GM12873 (cell line): ENCODE data around the gene TIGD6.

Source experiments
- CTCF ChIP-seq: IDR thresholded peaks from 2 replicates; pipeline ENCODE4 v1.5.1; 2012; ENCODE audit warnings: low read depth, mild to moderate bottlenecking, moderate library complexity, low read length, control low read depth; ENCODE audit not compliant: insufficient read depth; ENCODE audit errors: missing control alignments

Gene TIGD6

GRCh38 chr5:150015415-150015814 is 15.0 kb upstream of the TIGD6 start:
- TF ChIP-seq CTCF, result no peak

- TF ChIP-seq CTCF, result no peak
Observed at GRCh38 chr5:150014456-150014855, 14.0 kb upstream of the TIGD6 start.

- TF ChIP-seq CTCF, result no peak
Observed at GRCh38 chr5:150013931-150014330, 13.5 kb upstream of the TIGD6 start.

GRCh38 chr5:150009671-150010387 is 9.4 kb upstream of the TIGD6 start:
- no peak for TF ChIP-seq CTCF

- TF ChIP-seq CTCF, result no peak
Observed at GRCh38 chr5:150007050-150007449, 6.6 kb upstream of the TIGD6 start.

- TF ChIP-seq CTCF, result no peak
Observed at GRCh38 chr5:150006318-150006717, 5.9 kb upstream of the TIGD6 start.

- peak; percentile 79 for TF ChIP-seq CTCF
Observed at GRCh38 chr5:150001660-150002486, 1.4 kb upstream of the TIGD6 start.
